Thyroid gland (tissue), 4 donors: ENCODE data around the gene SEMA5B.

Experiments
- CTCF ChIP-seq, 6 experiments: fragments of 200-600 bp in 3 of 6; fragments of 450-650 bp in 3 of 6; sonication (generic) in 3 of 6; IDR thresholded peaks; one replicate each; pipeline ENCODE4 v1.5.1; 2016 to 2019; ENCODE audit warnings: antibody characterized with exemption in 6 of 6, mild to moderate bottlenecking in 2 of 6, inconsistent platforms in 1 of 6, moderate library complexity in 1 of 6
- POLR2A ChIP-seq, 2 donors: fragments of 450-650 bp; IDR thresholded peaks; one replicate each; pipeline ENCODE4 v1.6.1; 2017; ENCODE audit warnings: antibody characterized with exemption in 2 of 2, mild to moderate bottlenecking in 2 of 2, moderate library complexity in 1 of 2

DNA sequence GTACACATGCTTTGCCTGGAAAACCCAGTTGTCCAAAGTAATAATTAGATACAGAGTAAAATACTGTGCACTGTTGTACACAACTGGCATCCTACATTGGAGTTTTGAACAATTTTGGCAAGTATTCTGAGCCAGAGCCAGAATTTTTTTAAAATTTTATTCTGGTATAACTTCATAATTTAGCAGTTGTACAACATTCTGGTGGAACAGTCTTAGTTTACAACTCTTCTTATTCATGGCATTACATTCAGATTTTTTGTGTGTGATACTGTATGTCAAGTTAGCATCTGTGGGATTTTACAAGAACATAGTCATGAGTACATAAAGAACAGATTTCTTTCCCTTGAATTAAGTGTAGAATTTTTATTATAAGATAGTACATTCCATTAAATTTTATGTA lies 165.2 kb downstream of the SEMA5B start:
- TF ChIP-seq CTCF (IDR thresholded peaks at IDR 0.05) (no peak), POLR2A (IDR thresholded peaks at IDR 0.05) (no peak)
